Measurements from ENCODE around the gene SPATA31E1.
A peak's percentile ranks its signal among the peaks of the same experiment; 100 is the strongest.

The SPATA31E1 gene

DNA sequence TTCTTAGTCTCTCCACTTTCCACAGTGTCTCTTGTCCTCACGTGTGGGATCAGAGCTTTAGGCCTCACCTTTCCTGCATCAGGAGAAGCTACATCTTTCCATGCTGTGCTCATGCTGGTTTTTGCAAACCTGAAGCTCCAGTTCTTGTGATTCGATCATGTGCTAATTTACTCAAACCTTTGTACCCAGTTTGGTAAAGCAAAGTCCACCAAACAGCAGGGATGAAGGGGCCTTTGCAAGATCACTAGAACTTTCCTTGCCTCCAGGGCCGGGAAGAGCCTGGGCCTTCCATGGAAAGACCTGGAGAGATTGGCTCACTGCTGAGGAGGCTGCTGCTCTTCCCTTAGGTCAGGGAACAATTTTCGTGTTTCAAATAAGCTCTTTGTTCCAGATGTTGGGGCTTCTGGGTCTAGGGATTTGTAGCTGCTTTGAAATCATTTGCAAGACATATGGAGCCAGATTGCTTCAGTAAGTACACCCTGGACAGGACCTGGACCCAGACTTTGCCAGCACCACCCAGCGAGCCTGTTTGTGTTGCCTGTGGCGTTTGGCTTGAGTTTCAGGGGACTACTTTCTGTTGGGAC is 18.7 kb upstream of the SPATA31E1 start:
- no peak for DNase-seq

DNA sequence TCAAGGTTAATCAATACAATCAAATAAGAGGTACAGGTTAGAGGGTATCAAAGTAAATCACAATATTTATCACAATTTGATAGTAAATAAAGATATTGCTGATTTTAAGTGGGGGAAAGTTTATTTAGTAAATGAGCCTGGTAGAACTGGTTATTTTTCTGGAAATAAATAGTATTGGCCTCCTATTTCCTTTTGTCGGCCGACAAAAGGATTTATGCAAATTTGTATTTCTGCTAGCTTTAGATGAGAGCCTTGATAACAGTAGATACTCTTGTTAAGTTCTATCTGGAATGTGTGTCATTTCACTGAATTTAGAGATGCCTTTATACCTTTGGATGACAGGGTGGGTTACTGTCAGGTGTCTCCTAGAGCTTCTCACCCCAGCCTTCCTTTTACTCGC is 17.8 kb upstream of the SPATA31E1 start:
- no peak for DNase-seq

DNA sequence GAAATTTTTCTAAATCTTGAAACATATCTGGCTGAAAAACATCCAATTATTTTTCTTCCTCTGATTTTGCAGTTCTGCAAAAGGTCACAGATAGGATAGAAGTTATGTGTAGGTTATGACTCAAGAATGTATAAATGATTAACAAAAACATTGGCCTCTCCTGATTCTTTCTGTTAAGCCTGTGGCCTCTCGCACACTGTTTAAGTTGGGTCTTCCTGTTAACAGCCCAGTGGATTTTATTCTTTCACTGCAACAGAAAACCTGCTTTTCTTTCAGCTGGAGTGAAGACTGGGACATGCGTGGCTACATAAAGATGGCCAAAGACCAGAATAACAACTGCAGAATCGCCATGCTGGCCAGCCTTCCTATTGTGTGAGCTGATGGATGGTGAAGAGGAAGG is 17.1 kb upstream of the SPATA31E1 start:
- DNase-seq = no peak

DNA sequence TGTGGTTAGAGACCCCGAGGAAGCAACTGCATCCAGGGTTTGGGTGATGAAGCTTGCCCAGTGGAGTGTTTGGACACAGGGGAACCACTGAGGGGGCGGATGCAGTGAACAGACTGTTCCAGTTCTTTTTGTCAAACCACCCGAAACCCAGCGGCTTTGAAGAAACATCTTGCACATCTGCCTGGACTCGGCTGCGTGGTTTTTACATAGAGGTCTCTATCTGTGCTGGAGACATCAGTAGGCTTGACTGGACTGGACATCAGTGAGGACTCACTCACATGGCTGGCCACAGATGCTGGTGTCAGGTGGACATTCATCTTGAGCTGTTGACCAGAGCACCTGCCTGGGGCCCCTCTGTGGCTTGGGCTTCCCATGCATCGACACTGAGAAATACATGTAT is 15.3 kb upstream of the SPATA31E1 start:
- DNase-seq = no peak

DNA sequence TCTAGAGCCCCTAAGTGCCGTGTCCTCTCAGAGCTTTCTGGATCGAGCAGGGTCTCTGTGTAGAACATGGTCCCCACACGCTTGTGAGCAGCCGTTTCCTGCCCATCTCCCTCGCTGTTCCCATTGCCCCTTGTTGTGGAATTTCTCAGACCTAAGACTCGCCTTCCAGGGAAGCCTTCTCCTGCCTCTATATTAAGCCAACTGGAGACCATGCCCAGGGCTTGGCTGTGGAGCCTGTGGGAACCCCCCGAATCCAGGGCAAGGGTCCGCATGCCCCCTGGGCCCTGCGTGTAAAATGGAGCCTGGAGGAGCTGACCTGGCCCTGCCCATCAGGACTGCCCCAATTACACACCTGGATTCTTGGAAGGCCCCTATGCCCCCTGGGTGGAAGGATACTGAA is 14.5 kb upstream of the SPATA31E1 start:
- no peak for DNase-seq

DNA sequence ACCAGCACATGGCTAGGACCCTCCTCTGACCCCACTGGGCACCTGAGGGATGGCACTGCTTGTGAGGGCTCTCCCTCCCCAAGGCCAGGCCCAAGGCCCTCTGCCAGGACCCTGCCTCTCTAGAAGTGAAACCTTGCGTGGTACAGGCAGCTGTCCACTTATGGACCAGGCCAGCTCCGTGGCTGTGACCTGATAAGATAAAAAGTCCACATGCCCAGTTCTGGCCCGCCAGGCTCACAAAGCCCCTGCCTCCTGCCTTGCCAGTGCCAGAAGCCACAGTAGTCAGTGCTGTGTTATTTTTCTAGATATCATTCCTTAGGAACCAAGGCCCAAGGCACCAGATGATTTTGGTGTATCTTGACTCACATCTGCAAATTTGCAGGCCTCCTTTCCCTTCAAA is 14.0 kb upstream of the SPATA31E1 start:
- DNase-seq = no peak

DNA sequence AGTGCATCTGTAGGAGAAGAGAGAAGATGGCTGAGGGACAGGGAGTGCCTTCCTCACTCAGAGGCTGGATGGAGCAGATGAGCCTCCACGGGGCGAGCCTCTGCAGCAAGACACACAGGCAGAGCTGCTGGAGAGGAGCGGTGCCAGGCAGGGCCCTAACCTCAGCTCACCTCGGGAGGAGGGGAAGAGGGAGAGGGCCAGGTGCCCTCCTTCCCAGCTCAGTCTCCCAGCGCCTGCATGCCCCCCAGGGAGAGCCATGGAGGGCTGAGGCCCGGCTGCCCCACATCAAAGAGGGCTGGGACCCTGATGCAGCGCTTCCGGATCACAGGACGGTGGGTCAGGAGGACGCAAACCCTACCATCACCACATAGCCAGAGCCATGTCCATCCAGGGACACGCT is 13.6 kb upstream of the SPATA31E1 start:
- DNase-seq = peak; percentile 11

DNA sequence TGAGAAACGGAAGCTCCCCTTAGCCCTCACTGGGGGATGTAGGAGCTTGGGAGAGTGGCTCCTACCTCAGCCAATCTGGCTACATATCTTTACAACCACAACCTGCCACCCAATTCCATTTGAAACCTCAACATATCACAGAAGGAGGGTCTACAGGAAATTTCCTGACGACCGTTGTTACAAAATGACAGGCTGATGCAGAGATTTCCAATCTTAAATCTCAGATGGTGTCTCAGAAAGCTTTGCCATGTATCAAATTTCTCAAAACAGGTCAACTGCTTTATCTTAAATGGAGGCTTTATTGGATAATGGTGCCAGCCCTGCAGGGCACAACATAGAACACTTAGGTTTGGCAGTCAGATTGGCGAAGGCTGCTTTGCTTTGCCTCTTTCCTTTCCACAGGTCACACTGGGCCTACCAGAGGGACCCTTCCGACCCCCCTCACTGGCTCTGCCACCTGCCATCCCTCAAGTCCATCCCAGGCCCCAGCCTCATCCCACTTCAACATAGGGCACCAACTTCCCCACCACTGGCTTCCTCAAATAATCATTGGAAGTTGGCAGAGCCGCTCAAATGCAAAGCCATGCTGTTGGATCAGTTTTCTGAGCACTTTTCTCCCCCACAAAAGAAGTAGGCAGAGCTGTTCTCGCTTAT is 11.1 kb upstream of the SPATA31E1 start:
- no peak for DNase-seq

DNA sequence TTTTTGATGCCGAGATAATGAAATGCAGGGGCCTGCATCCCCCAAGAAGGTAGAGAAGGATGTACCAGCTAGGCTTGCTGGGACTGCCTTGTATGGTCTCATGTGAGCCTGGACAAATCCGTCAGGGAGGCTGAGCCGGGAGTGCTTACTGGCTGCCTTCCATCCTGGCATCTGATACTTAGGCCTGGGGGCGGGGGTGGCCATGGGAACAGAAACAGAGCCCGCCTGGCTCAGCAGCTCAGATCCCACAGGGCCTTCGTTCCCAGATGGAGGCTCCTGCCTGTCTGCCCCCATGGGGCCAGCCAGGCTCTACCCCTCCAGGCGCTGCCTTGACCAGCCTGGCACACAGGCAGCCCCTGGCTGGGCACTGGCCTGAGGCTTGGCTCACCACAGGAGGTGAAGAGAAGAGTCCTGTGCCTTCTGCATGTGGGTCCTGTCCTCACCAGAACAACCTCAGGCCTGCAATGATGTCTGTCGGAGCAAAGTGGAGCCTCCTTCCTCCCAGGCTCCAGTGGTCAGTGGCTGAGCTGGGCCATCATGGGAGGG is 10.5 kb upstream of the SPATA31E1 start:
- DNase-seq = peak; percentile 91

DNA sequence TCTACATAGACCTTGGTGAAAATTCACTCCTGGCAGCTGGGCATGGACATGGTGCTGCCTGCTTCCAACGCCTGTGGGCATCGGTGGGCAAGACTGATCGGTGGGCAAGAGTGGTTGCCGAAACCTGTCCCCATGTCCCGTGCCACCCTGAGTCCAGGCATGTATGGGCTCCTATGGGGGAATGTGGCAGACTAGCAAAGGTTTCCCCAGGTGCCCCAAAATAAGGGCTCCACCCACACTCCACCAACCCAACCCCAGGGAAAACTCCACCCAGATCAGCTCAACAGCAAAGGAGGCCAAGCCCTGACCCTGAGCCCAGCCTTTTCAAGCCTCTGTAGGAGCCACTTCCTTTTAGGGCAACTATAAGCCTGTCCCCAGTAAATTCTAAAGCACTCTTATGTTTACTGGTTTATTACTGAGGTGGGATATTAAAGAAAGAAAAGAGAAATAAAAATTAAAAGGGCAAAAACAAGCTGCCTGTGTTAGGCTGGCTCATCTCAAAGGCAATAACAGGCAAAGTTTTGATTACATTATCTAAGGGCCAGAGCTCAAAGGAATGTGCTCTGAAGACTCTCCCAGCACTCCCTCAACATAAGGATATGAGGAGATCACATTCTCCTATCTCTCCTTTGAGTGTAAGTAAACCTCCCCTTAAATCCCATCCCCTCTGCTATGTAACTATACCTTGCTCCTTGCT is 8.9 kb upstream of the SPATA31E1 start:
- DNase-seq = no peak

DNA sequence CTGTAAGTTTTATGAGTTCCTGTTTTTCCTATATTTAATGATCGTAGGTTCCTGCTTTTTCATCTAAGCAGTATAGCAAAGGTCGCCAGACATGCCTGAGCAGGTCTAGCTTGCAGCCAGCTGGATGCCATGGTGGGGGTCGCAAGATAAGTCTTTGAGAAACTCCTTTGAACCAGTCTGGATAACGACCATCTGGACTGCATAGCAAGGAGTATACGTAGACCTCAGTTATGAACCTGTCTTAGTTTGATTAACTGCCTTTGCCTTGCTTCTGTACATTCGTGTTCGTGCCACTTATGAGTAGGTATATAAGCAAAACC is 8.4 kb upstream of the SPATA31E1 start:
- DNase-seq = peak; percentile 82

DNA sequence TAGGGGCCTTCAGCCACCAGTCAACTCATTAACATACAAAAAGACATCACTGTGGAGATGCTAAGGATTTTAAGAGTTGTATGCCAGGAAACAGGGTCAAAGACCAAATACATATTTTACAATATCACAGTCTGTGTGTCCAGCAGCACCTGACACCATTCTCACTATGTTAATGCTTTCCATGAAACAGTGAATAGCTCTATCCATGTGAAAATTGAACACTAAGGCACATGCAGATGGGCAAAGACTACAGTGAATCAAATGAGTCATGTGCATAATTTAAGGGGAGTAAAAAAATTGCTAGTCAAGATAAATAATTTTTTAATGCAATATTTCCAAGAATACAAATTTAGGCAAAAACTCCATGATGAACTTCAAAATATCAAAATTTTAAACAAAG is 7.6 kb upstream of the SPATA31E1 start:
- DNase-seq = no peak

DNA sequence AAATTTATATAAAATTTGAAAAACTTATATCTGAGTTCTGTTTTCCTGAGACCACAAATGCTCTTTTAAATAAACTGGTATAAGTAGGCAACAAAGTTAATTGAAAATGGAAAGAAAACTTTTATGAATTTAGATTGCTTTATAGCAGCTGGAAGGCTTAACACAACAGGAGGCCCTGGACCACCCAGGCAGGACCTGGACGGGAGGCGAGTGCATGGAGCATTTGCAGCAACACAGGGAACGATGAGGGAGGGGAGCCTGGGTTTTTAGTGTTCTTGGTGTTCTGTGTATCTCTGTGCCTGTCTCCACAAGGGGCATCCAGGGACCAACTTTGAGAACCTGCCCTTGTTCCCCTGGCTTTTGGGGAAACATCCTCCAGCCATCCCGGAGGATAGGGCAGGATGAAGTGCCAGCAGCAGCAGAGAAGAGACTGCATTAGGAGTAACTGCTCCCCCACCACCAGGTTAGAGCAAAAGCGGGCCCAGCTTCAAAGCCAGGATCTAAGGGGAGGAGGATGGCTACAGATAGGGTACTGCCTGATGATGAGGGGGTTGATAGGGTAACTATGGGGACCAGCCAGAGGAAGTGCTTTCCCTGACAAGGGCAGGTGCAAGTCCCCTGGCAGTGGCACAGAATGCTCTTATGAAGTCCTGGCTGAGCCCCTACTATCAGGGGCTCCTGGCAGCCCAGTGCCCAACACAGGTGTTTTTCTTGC is 6.7 kb upstream of the SPATA31E1 start:
- no peak for DNase-seq

DNA sequence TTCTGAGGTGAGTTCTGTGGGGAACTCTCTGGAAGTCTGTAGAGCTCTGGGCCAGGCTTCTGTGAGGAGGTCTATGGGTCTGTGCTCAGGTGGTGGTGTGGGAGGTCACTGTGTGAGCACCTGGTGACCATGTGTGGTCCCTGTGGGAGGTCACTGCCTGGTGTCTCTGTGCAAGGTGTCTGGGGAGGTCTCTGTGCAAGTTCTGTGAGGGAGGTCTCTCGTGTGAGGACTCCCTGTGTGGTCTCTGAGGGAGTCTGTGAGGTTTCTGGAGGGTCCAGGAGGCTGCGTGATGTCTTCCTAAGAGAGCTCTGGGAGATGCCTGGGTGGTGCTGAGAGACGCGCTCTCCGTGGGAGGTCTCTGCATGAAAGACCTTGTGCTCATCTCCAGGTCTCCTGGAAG is 6.0 kb upstream of the SPATA31E1 start:
- DNase-seq = no peak

DNA sequence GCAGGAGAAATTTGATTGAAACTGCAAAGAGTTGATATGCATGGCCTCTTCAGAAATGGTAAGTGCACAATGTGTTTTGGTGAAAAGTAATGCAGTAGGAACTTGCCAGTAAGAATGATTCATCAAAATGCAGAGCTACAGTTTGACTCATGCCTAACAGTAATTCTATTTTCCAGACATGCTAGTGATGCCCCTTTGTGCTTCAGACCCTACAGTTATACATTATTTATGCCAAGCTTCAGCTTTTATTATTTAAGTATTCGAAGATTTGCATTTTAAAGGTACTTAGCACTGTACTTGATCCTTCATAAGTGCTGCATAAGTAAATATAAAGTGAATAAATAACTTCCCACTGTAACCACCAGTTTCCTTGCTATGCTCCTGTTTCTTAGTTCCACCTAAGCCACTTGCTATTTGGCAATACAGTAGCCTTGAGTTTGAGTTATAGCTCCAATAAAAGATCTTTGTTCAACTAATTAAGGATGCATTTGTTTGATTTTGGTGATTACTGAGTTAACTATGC is 3.6 kb upstream of the SPATA31E1 start:
- DNase-seq = no peak

DNA sequence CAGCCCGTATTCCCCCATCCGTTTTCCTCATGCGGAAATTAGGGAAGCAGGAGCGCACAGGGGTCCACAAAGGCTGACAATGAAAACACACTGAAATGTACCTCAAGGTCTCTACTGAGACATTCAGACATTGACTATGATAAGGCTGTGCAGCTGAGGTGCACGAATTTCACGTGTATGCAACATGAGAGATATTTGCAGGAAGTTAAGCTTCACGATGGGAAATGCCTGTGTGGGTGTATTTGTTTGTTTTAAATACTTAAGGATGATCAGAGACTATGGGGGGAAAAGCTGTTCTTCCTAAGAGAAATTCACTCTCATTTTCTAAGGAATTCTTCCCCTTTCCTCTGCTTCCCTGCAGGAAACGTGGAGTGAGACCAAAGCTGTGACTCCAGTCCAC is 2.6 kb upstream of the SPATA31E1 start:
- DNase-seq = no peak

DNA sequence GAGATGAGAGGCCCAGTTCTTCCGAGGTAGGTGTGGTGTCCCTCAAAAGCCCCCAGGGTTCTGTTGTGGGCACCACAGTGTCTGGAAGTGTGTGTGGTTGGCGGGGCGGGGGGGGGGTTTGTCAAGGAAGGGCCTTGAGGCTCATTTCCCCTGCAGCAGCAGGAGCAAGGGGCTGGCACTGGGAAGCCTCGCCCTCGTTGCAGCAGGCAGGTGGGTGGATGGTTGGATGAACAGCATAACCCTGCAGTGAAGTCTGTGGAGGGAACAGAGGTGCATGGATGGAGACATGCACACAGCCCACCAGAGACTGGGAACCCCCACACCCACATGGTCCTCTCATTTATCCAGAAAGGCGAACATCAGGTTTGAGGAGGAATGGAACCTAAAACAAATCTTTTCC is 2.0 kb upstream of the SPATA31E1 start:
- no peak for DNase-seq

DNA sequence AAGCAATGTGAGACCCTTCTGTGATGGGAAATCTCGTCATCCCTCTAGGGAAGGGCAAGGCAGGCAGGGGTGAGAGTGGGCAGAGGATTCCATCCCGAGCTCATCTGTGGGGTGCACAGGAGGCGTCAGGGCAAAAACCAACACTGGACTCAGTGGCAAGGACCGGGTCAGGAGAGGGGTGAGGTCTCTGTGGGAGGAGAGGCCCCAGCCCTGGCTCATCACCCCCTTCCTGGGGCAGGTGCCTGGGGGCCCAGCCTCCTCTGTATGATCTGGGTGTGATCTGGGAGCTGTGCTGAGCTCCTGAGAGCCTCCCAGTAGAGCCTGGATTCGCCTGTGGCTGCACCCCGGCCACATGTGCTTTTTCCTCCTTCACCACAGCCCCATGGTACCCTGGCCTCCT is 597 bp downstream of the SPATA31E1 start:
- no peak for DNase-seq

DNA sequence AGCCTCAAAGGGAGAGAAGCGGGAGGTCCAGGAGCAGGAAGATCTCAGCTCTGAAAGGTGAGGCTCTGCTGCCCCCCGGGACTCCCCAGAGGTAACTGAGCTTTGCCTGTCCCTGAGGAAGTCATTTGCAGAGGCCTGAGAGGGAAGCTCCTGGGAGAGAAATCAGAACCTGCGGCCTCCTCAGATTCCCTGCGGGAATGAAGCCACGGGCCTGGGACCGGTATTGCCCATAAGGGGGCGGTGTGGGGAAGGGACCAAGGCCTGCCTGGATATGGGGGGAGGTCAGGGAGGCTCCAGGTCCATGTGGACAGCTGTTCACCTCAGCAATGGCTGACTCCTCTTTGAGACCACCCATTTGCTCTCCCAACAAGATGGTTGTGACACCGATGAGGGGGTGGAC is 1.3 kb downstream of the SPATA31E1 start:
- no peak for DNase-seq

DNA sequence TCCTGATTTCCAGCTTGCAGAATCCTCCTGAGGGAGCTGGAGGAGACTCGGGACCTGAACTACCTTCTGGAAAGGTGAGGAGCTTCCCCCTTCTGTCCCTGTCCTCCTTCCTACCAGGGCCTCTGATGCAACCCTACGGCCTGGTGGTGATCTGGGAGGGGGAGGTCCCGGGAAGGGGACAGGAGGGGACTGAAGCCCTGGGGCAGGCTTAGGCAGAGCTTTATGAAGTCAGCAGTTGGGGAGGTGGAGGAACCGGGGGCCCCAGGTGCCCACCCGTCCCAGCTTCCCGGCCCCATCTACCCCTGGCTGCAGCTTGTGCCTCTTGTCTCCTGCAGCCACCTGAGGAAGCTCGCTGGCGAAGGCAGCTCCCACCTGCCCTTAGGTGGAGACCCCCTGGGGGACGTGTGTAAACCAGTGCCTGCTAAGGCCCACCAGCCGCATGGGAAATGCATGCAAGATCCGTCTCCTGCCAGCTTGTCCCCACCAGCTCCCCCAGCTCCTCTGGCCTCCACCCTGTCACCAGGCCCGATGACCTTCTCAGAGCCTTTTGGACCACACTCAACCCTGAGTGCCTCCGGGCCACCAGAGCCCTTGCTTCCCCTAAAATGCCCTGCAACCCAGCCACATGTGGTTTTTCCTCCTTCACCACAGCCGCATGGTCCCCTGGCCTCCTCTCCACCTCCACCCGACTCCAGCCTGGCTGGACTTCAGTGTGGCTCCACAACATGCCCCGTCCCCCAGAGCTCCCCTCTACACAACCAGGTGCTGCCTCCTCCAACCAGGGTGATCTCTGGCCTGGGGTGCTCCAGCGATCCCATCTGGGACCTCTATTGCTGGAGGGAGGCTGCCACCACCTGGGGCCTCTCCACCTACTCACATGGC is 2.1 kb downstream of the SPATA31E1 start:
- DNase-seq = no peak

DNA sequence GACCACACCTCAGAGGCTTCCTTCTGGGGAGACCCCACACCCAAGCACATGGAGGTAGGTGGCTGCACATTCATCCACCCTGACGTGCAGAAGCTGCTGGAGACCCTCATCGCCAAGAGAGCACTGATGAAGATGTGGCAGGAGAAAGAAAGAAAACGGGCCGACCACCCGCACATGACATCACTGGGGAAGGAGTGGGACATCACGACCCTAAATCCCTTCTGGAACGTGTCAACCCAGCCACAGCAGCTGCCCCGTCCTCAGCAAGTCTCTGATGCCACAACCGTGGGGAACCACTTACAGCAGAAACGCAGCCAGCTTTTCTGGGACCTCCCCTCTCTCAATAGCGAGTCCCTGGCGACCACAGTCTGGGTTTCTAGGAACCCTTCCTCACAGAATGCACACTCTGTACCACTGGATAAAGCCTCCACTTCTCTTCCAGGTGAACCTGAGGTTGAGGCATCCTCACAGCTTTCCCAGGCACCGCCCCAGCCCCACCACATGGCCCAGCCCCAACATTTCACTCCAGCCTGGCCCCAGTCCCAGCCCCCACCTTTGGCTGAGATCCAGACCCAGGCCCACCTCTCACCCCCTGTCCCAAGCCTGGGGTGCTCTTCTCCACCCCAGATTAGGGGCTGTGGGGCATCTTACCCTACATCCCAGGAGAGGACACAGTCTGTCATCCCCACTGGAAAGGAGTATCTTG is 3.0 kb downstream of the SPATA31E1 start:
- no peak for DNase-seq
